ENCODE measurements around the gene ZDHHC14. TPM values are rescaled to one million over a fixed set of nuclear protein-coding genes. Genes with fewer than 3 reads are reported as not detected.

The ZDHHC14 gene
- polyA plus RNA-seq, 1 donor (not counting 4 experiments of a cell fraction or from before 2014, with no cell fraction given) = 6.4 TPM

DNA sequence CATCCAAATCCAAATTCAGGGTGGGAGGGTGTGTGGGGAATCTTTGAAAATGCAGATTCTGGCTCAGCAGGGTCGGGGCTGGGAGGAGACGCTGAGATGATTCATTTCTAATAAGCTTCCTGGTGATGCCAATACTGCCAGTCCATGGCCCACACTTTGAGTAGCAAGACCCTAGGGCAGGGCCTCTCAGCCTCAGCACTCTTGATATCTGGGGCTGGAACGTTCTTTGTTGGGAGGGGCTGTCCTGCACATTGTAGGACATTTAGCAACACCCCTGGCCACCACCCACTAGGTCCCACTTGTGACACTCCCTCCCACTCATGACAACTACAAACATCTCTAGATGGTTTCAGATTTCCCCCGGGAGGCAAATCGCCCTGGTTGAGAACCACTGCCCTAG lies 191.0 kb downstream of the ZDHHC14 start:
- Histone ChIP-seq H3K9me1 (ENCODE audit: control insufficient read depth, extremely low read depth, insufficient read depth, low read length) (no peaks in the 10 kb centered on the region), H2AFZ (ENCODE audit: control insufficient read depth, low read length) (no peak overlapping the region), H4K20me1 (ENCODE audit: control insufficient read depth, extremely low read depth, insufficient read depth, low read length) (no peaks in the 10 kb centered on the region), H3K9ac (ENCODE audit: control insufficient read depth, extremely low read depth, insufficient read depth, low read length) (no peak overlapping the region), H3K9me3 (ENCODE audit: control insufficient read depth, low read depth, low read length) (no peaks in the 10 kb centered on the region), H3K4me3 (ENCODE audit: control insufficient read depth in 2 of 3, extremely low read depth in 1 of 3, insufficient read depth in 2 of 3, low read depth in 1 of 3, low read length in 3 of 3) (no peak overlapping the region), H3K27ac (ENCODE audit: control insufficient read depth, insufficient read depth, low read length) (no peak overlapping the region), H3K27me3 (ENCODE audit: control insufficient read depth, extremely low read depth, insufficient read depth, low read length) (no peaks in the 10 kb centered on the region), H3K79me2 (ENCODE audit: control insufficient read depth, insufficient read depth, low read length) (no peaks in the 10 kb centered on the region), H3K36me3 (ENCODE audit: control insufficient read depth in 2 of 2, extremely low read depth in 1 of 2, insufficient read depth in 2 of 2, low read length in 2 of 2) (no peaks in the 10 kb centered on the region), H3K4me2 (ENCODE audit: control insufficient read depth, extremely low read depth, insufficient read depth, low read depth, low read length) (no peak overlapping the region), H3K4me1 (ENCODE audit: control insufficient read depth, extremely low read depth, insufficient read depth, low read length) (no peaks in the 10 kb centered on the region)
- FAIRE-seq = no peak
- dilution Hi-C loops (cut with MboI; ENCODE audit: extremely low pct_ligation_motif_present, low sequenced_read_pairs) = no loop called here
- no peak for DNase-seq (ENCODE audit: low read depth, low spot score)
- no peak for TF ChIP-seq EZH2 (IDR thresholded peaks at IDR 0.05; ENCODE audit: low read length)
- TF ChIP-seq, protein P1, sequence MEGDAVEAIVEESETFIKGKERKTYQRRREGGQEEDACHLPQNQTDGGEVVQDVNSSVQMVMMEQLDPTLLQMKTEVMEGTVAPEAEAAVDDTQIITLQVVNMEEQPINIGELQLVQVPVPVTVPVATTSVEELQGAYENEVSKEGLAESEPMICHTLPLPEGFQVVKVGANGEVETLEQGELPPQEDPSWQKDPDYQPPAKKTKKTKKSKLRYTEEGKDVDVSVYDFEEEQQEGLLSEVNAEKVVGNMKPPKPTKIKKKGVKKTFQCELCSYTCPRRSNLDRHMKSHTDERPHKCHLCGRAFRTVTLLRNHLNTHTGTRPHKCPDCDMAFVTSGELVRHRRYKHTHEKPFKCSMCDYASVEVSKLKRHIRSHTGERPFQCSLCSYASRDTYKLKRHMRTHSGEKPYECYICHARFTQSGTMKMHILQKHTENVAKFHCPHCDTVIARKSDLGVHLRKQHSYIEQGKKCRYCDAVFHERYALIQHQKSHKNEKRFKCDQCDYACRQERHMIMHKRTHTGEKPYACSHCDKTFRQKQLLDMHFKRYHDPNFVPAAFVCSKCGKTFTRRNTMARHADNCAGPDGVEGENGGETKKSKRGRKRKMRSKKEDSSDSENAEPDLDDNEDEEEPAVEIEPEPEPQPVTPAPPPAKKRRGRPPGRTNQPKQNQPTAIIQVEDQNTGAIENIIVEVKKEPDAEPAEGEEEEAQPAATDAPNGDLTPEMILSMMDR (optimal IDR thresholded peaks at IDR 0.05 in 1 of 3, IDR thresholded peaks at IDR 0.05 in 1 of 3, conservative IDR thresholded peaks at IDR 0.05 in 1 of 3; ENCODE audit: extremely low read depth in 1 of 3, insufficient read depth in 2 of 3, low read length in 3 of 3) = no peak

DNA sequence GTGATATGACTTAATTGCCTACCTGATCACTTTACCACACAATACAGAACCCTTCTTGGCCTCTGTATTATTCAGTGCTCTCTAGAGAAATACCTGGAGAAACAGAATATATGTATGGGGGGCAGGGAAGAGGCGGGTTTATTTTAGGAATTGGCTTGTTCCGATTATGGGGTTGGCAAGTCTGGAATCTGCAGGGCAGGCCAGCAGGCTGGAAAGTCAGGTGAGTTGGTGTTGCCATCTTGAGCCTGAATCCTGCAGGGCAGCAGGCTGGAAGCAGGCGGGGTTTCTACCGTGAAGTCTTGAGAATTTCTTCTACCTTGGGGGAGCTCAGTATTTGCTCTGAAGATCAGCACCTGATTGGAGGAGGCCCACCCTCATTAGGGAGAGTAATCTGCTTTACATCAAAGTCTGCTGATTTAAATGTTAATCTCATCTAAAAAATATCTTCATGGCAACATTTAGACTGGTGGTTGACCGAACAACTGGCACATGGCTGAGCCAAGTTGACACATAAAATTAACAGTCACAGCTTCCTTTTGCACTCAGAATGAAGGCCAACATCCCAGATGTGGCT lies 193.9 kb downstream of the ZDHHC14 start:
- H3K4me2 ChIP-seq (ENCODE audit: control insufficient read depth, extremely low read depth, insufficient read depth, low read depth, low read length) = no peak overlapping the region

More for the DNA sequence above, 193.9 kb downstream of the ZDHHC14 start:
- Histone ChIP-seq H3K36me3 (ENCODE audit: control insufficient read depth in 2 of 2, extremely low read depth in 1 of 2, insufficient read depth in 2 of 2, low read length in 2 of 2) (no peaks in the 10 kb centered on the region), H3K9me3 (ENCODE audit: control insufficient read depth, low read depth, low read length) (no peaks in the 10 kb centered on the region), H3K4me1 (ENCODE audit: control insufficient read depth, extremely low read depth, insufficient read depth, low read length) (peaks cover 3% of the 10 kb centered on the region), H3K79me2 (ENCODE audit: control insufficient read depth, insufficient read depth, low read length) (no peaks in the 10 kb centered on the region), H3K9ac (ENCODE audit: control insufficient read depth, extremely low read depth, insufficient read depth, low read length) (no peak overlapping the region), H3K9me1 (ENCODE audit: control insufficient read depth, extremely low read depth, insufficient read depth, low read length) (no peaks in the 10 kb centered on the region), H3K27ac (ENCODE audit: control insufficient read depth, insufficient read depth, low read length) (no peak overlapping the region), H3K4me3 (ENCODE audit: control insufficient read depth in 2 of 3, extremely low read depth in 1 of 3, insufficient read depth in 2 of 3, low read depth in 1 of 3, low read length in 3 of 3) (no peak overlapping the region), H2AFZ (ENCODE audit: control insufficient read depth, low read length) (no peak overlapping the region), H3K27me3 (ENCODE audit: control insufficient read depth, extremely low read depth, insufficient read depth, low read length) (no peaks in the 10 kb centered on the region), H4K20me1 (ENCODE audit: control insufficient read depth, extremely low read depth, insufficient read depth, low read length) (no peaks in the 10 kb centered on the region)
- no peak for DNase-seq (ENCODE audit: low read depth, low spot score)
- no peak for FAIRE-seq
- dilution Hi-C loops (cut with MboI; ENCODE audit: extremely low pct_ligation_motif_present, low sequenced_read_pairs) = no loop called here
- no peak for TF ChIP-seq EZH2 (IDR thresholded peaks at IDR 0.05; ENCODE audit: low read length)
- TF ChIP-seq, protein P1 (optimal IDR thresholded peaks at IDR 0.05 in 1 of 3, IDR thresholded peaks at IDR 0.05 in 1 of 3, conservative IDR thresholded peaks at IDR 0.05 in 1 of 3; ENCODE audit: extremely low read depth in 1 of 3, insufficient read depth in 2 of 3, low read length in 3 of 3) = no peak
